Stimulated activated CD4-positive, alpha-beta T cell treated with anti-CD3 and anti-CD28 coated beads, Interleukin-2, amount 100 ng/mL, for 24 hours (primary cell): ENCODE results near the gene TTC23L.
"Not testable (repeated sequence)": the region's sequence is repeated elsewhere in the genome, so short reads cannot be mapped to it uniquely, and the experiment has no call there.

Experiments used
- DNase-seq, 2 donors: peaks; one replicate each; pipeline ENCODE4 v3.0.0-alpha.2; 2020

The TTC23L gene

GRCh38 chr5:34881246-34881645 is 42.3 kb downstream of the TTC23L start:
- no peak for DNase-seq

- no peak for DNase-seq
Observed at GRCh38 chr5:34886392-34887119, 47.6 kb downstream of the TTC23L start.

GRCh38 chr5:34889394-34889793 is 50.4 kb downstream of the TTC23L start:
- no peak for DNase-seq

GRCh38 chr5:34891981-34892380 is 53.0 kb downstream of the TTC23L start:
- DNase-seq: no peak

- DNase-seq: no peak
Observed at GRCh38 chr5:34892414-34892813, 53.5 kb downstream of the TTC23L start.

- no peak for DNase-seq
Observed at GRCh38 chr5:34894716-34895115, 55.8 kb downstream of the TTC23L start.

GRCh38 chr5:34895641-34896419 is 56.9 kb downstream of the TTC23L start:
- no peak for DNase-seq

- no peak for DNase-seq
Observed at GRCh38 chr5:34897646-34898045, 58.7 kb downstream of the TTC23L start.

GRCh38 chr5:34898258-34898895 is 59.4 kb downstream of the TTC23L start:
- DNase-seq: peak; percentile 64 to 68

GRCh38 chr5:34899066-34899465 is 60.1 kb downstream of the TTC23L start:
- DNase-seq: no peak

- no peak for DNase-seq
Observed at GRCh38 chr5:34900652-34901051, 61.7 kb downstream of the TTC23L start.

GRCh38 chr5:34903260-34903659 is 64.3 kb downstream of the TTC23L start:
- no peak for DNase-seq

GRCh38 chr5:34905564-34905963 is 66.6 kb downstream of the TTC23L start:
- no peak for DNase-seq

- DNase-seq: no peak
Observed at GRCh38 chr5:34913072-34913471, 74.1 kb downstream of the TTC23L start.

GRCh38 chr5:34914671-34915138 is 75.7 kb downstream of the TTC23L start:
- no peak for DNase-seq

GRCh38 chr5:34915139-34915855 is 76.3 kb downstream of the TTC23L start, which contains the start of the genes BRIX1 and RAD1:
Gene BRIX1, plus strand, starts transcription at chr5:34915711. Its CDS starts 28 bp downstream, at chr5:34915739.
Gene RAD1, minus strand, starts transcription at chr5:34915504. Its CDS starts 612 bp downstream, at chr5:34914892.
- DNase-seq: peak; percentile 93 to 94

- DNase-seq: no peak
Observed at GRCh38 chr5:34915856-34916192, 76.9 kb downstream of the TTC23L start.

- no peak for DNase-seq
Observed at GRCh38 chr5:34916518-34916917, 77.6 kb downstream of the TTC23L start.

GRCh38 chr5:34918025-34918424 is 79.1 kb downstream of the TTC23L start:
- no peak for DNase-seq

GRCh38 chr5:34919077-34919476 is 80.1 kb downstream of the TTC23L start:
- no peak for DNase-seq

- DNase-seq: not testable (repeated sequence)
Observed at GRCh38 chr5:34923256-34923655, 84.3 kb downstream of the TTC23L start.

- peak in 1 of 2 donors; percentile 41 for DNase-seq
Observed at GRCh38 chr5:34923694-34924461, 84.9 kb downstream of the TTC23L start.
